Suprapubic skin (tissue), 4 donors: ENCODE measurements around the gene SREK1IP1.
"Not testable (repeated sequence)": the region's sequence is repeated elsewhere in the genome, so short reads cannot be mapped to it uniquely, and the experiment has no call there.

ENCODE experiments used
- POLR2A ChIP-seq, 2 donors: fragments of 450-650 bp; IDR thresholded peaks; one replicate each; pipeline ENCODE4 v1.6.1; 2017; ENCODE audit warnings: antibody characterized with exemption in 2 of 2, mild to moderate bottlenecking in 2 of 2, moderate library complexity in 2 of 2
- POLR2AphosphoS5 ChIP-seq, 3 donors: sonication (generic); formaldehyde crosslinking; IDR thresholded peaks; one replicate each; pipeline ENCODE4 v1.6.1; 2017; ENCODE audit warnings: antibody characterized with exemption in 3 of 3
- TF ChIP-seq, protein P1 (sequence below), 2 donors: fragments of 200-600 bp in 1 of 2; fragments of 450-650 bp in 1 of 2; sonication (generic) in 1 of 2; IDR thresholded peaks; one replicate each; pipeline ENCODE4 v1.5.1; 2016 to 2019; ENCODE audit warnings: antibody characterized with exemption in 2 of 2, mild to moderate bottlenecking in 1 of 2, moderate library complexity in 1 of 2

DNA sequence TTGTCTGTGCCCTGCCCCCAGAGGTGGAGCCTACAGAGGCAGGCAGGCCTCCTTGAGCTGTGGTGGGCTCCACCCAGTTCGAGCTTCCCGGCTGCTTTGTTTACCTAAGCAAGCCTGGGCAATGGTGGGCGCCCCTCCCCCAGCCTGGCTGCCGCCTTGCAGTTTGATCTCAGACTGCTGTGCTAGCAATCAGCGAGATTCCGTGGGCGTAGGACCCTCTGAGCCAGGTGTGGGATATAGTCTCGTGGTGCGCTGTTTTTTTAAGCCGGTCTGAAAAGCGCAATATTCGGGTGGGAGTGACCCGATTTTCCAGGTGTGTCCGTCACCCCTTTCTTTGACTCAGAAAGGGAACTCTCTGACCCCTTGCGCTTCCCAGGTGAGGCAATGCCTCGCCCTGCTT is 54.0 kb downstream of the SREK1IP1 start:
- not testable (repeated sequence) for TF ChIP-seq POLR2A, POLR2AphosphoS5 (IDR thresholded peaks at IDR 0.05)
- TF ChIP-seq, protein P1, sequence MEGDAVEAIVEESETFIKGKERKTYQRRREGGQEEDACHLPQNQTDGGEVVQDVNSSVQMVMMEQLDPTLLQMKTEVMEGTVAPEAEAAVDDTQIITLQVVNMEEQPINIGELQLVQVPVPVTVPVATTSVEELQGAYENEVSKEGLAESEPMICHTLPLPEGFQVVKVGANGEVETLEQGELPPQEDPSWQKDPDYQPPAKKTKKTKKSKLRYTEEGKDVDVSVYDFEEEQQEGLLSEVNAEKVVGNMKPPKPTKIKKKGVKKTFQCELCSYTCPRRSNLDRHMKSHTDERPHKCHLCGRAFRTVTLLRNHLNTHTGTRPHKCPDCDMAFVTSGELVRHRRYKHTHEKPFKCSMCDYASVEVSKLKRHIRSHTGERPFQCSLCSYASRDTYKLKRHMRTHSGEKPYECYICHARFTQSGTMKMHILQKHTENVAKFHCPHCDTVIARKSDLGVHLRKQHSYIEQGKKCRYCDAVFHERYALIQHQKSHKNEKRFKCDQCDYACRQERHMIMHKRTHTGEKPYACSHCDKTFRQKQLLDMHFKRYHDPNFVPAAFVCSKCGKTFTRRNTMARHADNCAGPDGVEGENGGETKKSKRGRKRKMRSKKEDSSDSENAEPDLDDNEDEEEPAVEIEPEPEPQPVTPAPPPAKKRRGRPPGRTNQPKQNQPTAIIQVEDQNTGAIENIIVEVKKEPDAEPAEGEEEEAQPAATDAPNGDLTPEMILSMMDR (IDR thresholded peaks at IDR 0.05) = not testable (repeated sequence)
